ENCODE measurements around the gene UBR3. TPM values are rescaled to one million over a fixed set of nuclear protein-coding genes. Genes with fewer than 3 reads are reported as not detected.
A peak's percentile ranks its signal among the peaks of the same experiment; 100 is the strongest.

UBR3 gene
- polyA plus RNA-seq, 4 donors = 8.1 to 21.6 (median 10.1) TPM

GRCh38 chr2:169961911-169962310 is 134.7 kb downstream of the UBR3 start:
- Histone ChIP-seq H3K36me3 (ENCODE audit: control insufficient read depth in 3 of 3, insufficient read depth in 2 of 3, low read depth in 1 of 3, low read length in 3 of 3) (peaks cover 2 to 9% (median 7%) of the 10 kb centered on the region in 3 donors), H3K9me3 (ENCODE audit: control insufficient read depth in 2 of 2, insufficient read depth in 1 of 2, low read depth in 1 of 2, low read length in 1 of 2) (no peaks in the 10 kb centered on the region), H3K27ac (ENCODE audit: low read depth in 1 of 3, low read length in 2 of 3) (no peak overlapping the region), H3K4me1 (ENCODE audit: control insufficient read depth in 3 of 3, insufficient read depth in 2 of 3, low read depth in 1 of 3, low read length in 2 of 3) (no peaks in the 10 kb centered on the region), H3K27me3 (ENCODE audit: control insufficient read depth in 3 of 3, insufficient read depth in 3 of 3, low read length in 3 of 3) (no peaks in the 10 kb centered on the region), H3K4me3 (ENCODE audit: low read depth in 1 of 3, low read length in 3 of 3) (no peak overlapping the region)
- FAIRE-seq = no peak
- no peak for DNase-seq
- 80 to 90% (median 89%) methylated on average over 4 of the region's 4 CpGs for WGBS, 3 donors

GRCh38 chr2:169963786-169964185 is 136.5 kb downstream of the UBR3 start:
- no peaks in the 10 kb centered on the region for H3K27me3 ChIP-seq (ENCODE audit: control insufficient read depth in 3 of 3, insufficient read depth in 3 of 3, low read length in 3 of 3)
- FAIRE-seq (peak; percentile 79), DNase-seq (no peak)
- H3K36me3 ChIP-seq (ENCODE audit: control insufficient read depth in 3 of 3, insufficient read depth in 2 of 3, low read depth in 1 of 3, low read length in 3 of 3) = peaks cover 0 to 7% (median 7%) of the 10 kb centered on the region in 3 donors
- H3K9me3 ChIP-seq (ENCODE audit: control insufficient read depth in 2 of 2, insufficient read depth in 1 of 2, low read depth in 1 of 2, low read length in 1 of 2) = no peaks in the 10 kb centered on the region
- H3K4me3 ChIP-seq (ENCODE audit: low read depth in 1 of 3, low read length in 3 of 3) = no peak overlapping the region
- no peaks in the 10 kb centered on the region for H3K4me1 ChIP-seq (ENCODE audit: control insufficient read depth in 3 of 3, insufficient read depth in 2 of 3, low read depth in 1 of 3, low read length in 2 of 3)
- no peak overlapping the region for H3K27ac ChIP-seq (ENCODE audit: low read depth in 1 of 3, low read length in 2 of 3)

- H3K4me3 ChIP-seq (ENCODE audit: low read depth in 1 of 3, low read length in 3 of 3) = no peak overlapping the region
- WGBS, 3 donors = 42 to 58% (median 56%) methylated on average over 2 of the region's 2 CpGs
- FAIRE-seq (no peak), DNase-seq (peak in 1 of 2 donors; percentile 4)
- H3K27ac ChIP-seq (ENCODE audit: low read depth in 1 of 3, low read length in 2 of 3) = no peak overlapping the region
- no peaks in the 10 kb centered on the region for H3K27me3 ChIP-seq (ENCODE audit: control insufficient read depth in 3 of 3, insufficient read depth in 3 of 3, low read length in 3 of 3)
- H3K9me3 ChIP-seq (ENCODE audit: control insufficient read depth in 2 of 2, insufficient read depth in 1 of 2, low read depth in 1 of 2, low read length in 1 of 2) = no peaks in the 10 kb centered on the region
- peaks cover 0 to 5% (median 4%) of the 10 kb centered on the region in 3 donors for H3K36me3 ChIP-seq (ENCODE audit: control insufficient read depth in 3 of 3, insufficient read depth in 2 of 3, low read depth in 1 of 3, low read length in 3 of 3)
- H3K4me1 ChIP-seq (ENCODE audit: control insufficient read depth in 3 of 3, insufficient read depth in 2 of 3, low read depth in 1 of 3, low read length in 2 of 3) = no peaks in the 10 kb centered on the region
Observed at GRCh38 chr2:169964740-169965139, 137.5 kb downstream of the UBR3 start.

- Histone ChIP-seq H3K27me3 (ENCODE audit: control insufficient read depth in 3 of 3, insufficient read depth in 3 of 3, low read length in 3 of 3) (no peaks in the 10 kb centered on the region), H3K27ac (ENCODE audit: low read depth in 1 of 3, low read length in 2 of 3) (no peak overlapping the region), H3K4me3 (ENCODE audit: low read depth in 1 of 3, low read length in 3 of 3) (no peak overlapping the region), H3K36me3 (ENCODE audit: control insufficient read depth in 3 of 3, insufficient read depth in 2 of 3, low read depth in 1 of 3, low read length in 3 of 3) (peaks cover 0 to 5% (median 4%) of the 10 kb centered on the region in 3 donors), H3K9me3 (ENCODE audit: control insufficient read depth in 2 of 2, insufficient read depth in 1 of 2, low read depth in 1 of 2, low read length in 1 of 2) (no peaks in the 10 kb centered on the region), H3K4me1 (ENCODE audit: control insufficient read depth in 3 of 3, insufficient read depth in 2 of 3, low read depth in 1 of 3, low read length in 2 of 3) (no peaks in the 10 kb centered on the region)
- FAIRE-seq (no peak), DNase-seq (no peak)
- WGBS, 3 donors = 96 to 98% (median 97%) methylated on average over 2 of the region's 2 CpGs
Observed at GRCh38 chr2:169965495-169965894, 138.2 kb downstream of the UBR3 start.

- no peak for FAIRE-seq
Observed at GRCh38 chr2:169966454-169966853, 139.2 kb downstream of the UBR3 start.

GRCh38 chr2:169968743-169969142 is 141.5 kb downstream of the UBR3 start:
- Histone ChIP-seq H3K36me3 (ENCODE audit: control insufficient read depth in 3 of 3, insufficient read depth in 2 of 3, low read depth in 1 of 3, low read length in 3 of 3) (peaks cover 0 to 2% (median 0%) of the 10 kb centered on the region in 3 donors), H3K9me3 (ENCODE audit: control insufficient read depth in 2 of 2, insufficient read depth in 1 of 2, low read depth in 1 of 2, low read length in 1 of 2) (no peaks in the 10 kb centered on the region), H3K27me3 (ENCODE audit: control insufficient read depth in 3 of 3, insufficient read depth in 3 of 3, low read length in 3 of 3) (no peaks in the 10 kb centered on the region), H3K27ac (ENCODE audit: low read depth in 1 of 3, low read length in 2 of 3) (no peak overlapping the region), H3K4me1 (ENCODE audit: control insufficient read depth in 3 of 3, insufficient read depth in 2 of 3, low read depth in 1 of 3, low read length in 2 of 3) (no peaks in the 10 kb centered on the region), H3K4me3 (ENCODE audit: low read depth in 1 of 3, low read length in 3 of 3) (no peak overlapping the region)
- no peak for FAIRE-seq
- no peak for DNase-seq

More at GRCh38 chr2:169966454-169966853, 139.2 kb downstream of the UBR3 start:
- peak in 1 of 2 donors; percentile 52 for DNase-seq
- 41 to 59% (median 57%) methylated on average over 4 of the region's 4 CpGs for WGBS, 3 donors
- no peaks in the 10 kb centered on the region for H3K9me3 ChIP-seq (ENCODE audit: control insufficient read depth in 2 of 2, insufficient read depth in 1 of 2, low read depth in 1 of 2, low read length in 1 of 2)
- no peaks in the 10 kb centered on the region for H3K27me3 ChIP-seq (ENCODE audit: control insufficient read depth in 3 of 3, insufficient read depth in 3 of 3, low read length in 3 of 3)
- no peak overlapping the region for H3K4me3 ChIP-seq (ENCODE audit: low read depth in 1 of 3, low read length in 3 of 3)
- H3K4me1 ChIP-seq (ENCODE audit: control insufficient read depth in 3 of 3, insufficient read depth in 2 of 3, low read depth in 1 of 3, low read length in 2 of 3) = no peaks in the 10 kb centered on the region
- H3K27ac ChIP-seq (ENCODE audit: low read depth in 1 of 3, low read length in 2 of 3) = no peak overlapping the region
- peaks cover 0 to 5% (median 4%) of the 10 kb centered on the region in 3 donors for H3K36me3 ChIP-seq (ENCODE audit: control insufficient read depth in 3 of 3, insufficient read depth in 2 of 3, low read depth in 1 of 3, low read length in 3 of 3)

- no peak overlapping the region for H3K4me3 ChIP-seq (ENCODE audit: low read depth in 1 of 3, low read length in 3 of 3)
- peaks cover 0 to 13% of the 10 kb centered on the region in 2 donors for H3K9me3 ChIP-seq (ENCODE audit: control insufficient read depth in 2 of 2, insufficient read depth in 1 of 2, low read depth in 1 of 2, low read length in 1 of 2)
- WGBS, 3 donors = 94 to 97% (median 97%) methylated on average over 3 of the region's 3 CpGs
- no peaks in the 10 kb centered on the region for H3K4me1 ChIP-seq (ENCODE audit: control insufficient read depth in 3 of 3, insufficient read depth in 2 of 3, low read depth in 1 of 3, low read length in 2 of 3)
- peaks cover 0 to 16% (median 0%) of the 10 kb centered on the region in 3 donors for H3K36me3 ChIP-seq (ENCODE audit: control insufficient read depth in 3 of 3, insufficient read depth in 2 of 3, low read depth in 1 of 3, low read length in 3 of 3)
- FAIRE-seq (no peak), DNase-seq (no peak)
- H3K27ac ChIP-seq (ENCODE audit: low read depth in 1 of 3, low read length in 2 of 3) = no peak overlapping the region
- H3K27me3 ChIP-seq (ENCODE audit: control insufficient read depth in 3 of 3, insufficient read depth in 3 of 3, low read length in 3 of 3) = no peaks in the 10 kb centered on the region
Observed at GRCh38 chr2:169975221-169975620, 148.0 kb downstream of the UBR3 start.

- Histone ChIP-seq H3K27me3 (ENCODE audit: control insufficient read depth in 3 of 3, insufficient read depth in 3 of 3, low read length in 3 of 3) (no peaks in the 10 kb centered on the region), H3K4me1 (ENCODE audit: control insufficient read depth in 3 of 3, insufficient read depth in 2 of 3, low read depth in 1 of 3, low read length in 2 of 3) (no peaks in the 10 kb centered on the region), H3K36me3 (ENCODE audit: control insufficient read depth in 3 of 3, insufficient read depth in 2 of 3, low read depth in 1 of 3, low read length in 3 of 3) (peaks cover 0 to 16% (median 0%) of the 10 kb centered on the region in 3 donors), H3K27ac (ENCODE audit: low read depth in 1 of 3, low read length in 2 of 3) (no peak overlapping the region), H3K4me3 (ENCODE audit: low read depth in 1 of 3, low read length in 3 of 3) (no peak overlapping the region), H3K9me3 (ENCODE audit: control insufficient read depth in 2 of 2, insufficient read depth in 1 of 2, low read depth in 1 of 2, low read length in 1 of 2) (peaks cover 0 to 13% of the 10 kb centered on the region in 2 donors)
- DNase-seq (no peak), FAIRE-seq (no peak)
Observed at GRCh38 chr2:169976335-169976851, 149.1 kb downstream of the UBR3 start.

- FAIRE-seq (no peak), DNase-seq (no peak)
- Histone ChIP-seq H3K27ac (ENCODE audit: low read depth in 1 of 3, low read length in 2 of 3) (no peak overlapping the region), H3K4me3 (ENCODE audit: low read depth in 1 of 3, low read length in 3 of 3) (no peak overlapping the region), H3K9me3 (ENCODE audit: control insufficient read depth in 2 of 2, insufficient read depth in 1 of 2, low read depth in 1 of 2, low read length in 1 of 2) (peaks cover 0 to 13% of the 10 kb centered on the region in 2 donors), H3K36me3 (ENCODE audit: control insufficient read depth in 3 of 3, insufficient read depth in 2 of 3, low read depth in 1 of 3, low read length in 3 of 3) (peaks cover 0 to 16% (median 0%) of the 10 kb centered on the region in 3 donors), H3K4me1 (ENCODE audit: control insufficient read depth in 3 of 3, insufficient read depth in 2 of 3, low read depth in 1 of 3, low read length in 2 of 3) (no peaks in the 10 kb centered on the region), H3K27me3 (ENCODE audit: control insufficient read depth in 3 of 3, insufficient read depth in 3 of 3, low read length in 3 of 3) (no peaks in the 10 kb centered on the region)
- WGBS, 3 donors = 95 to 96% (median 95%) methylated on average over 3 of the region's 3 CpGs
Observed at GRCh38 chr2:169977530-169977929, 150.3 kb downstream of the UBR3 start.
